Omental fat pad (tissue), 4 donors: ENCODE measurements around the gene RPL18A. TPM values are rescaled to one million over a fixed set of nuclear protein-coding genes. Genes with fewer than 3 reads are reported as not detected.
"Not testable (repeated sequence)": the region's sequence is repeated elsewhere in the genome, so short reads cannot be mapped to it uniquely, and the experiment has no call there.

Experiments used
- ATAC-seq: fragments of 150-250 bp; one replicate; pipeline ENCODE4 v1.9.1; 2016; ENCODE audit warnings: mild to moderate bottlenecking, moderate library complexity; ENCODE audit not compliant: low FRiP score
- DNase-seq: peaks from one replicate; pipeline ENCODE4 v3.0.0-alpha.2; 2019; ENCODE audit warnings: low spot score
- total RNA-seq, 4 donors: library from RNA; depleted of rRNA; stranded (reverse); fragments of >200 nt; gene quantifications; one replicate each; pipeline ENCODE4 v1.1.0, GENCODE V29; 2016
- TF ChIP-seq, protein P1 (sequence below), 3 donors: fragments of 450-650 bp; IDR thresholded peaks; one replicate each; pipeline ENCODE4 v1.5.1; 2016 to 2017; ENCODE audit warnings: antibody characterized with exemption in 3 of 3, mild to moderate bottlenecking in 3 of 3, moderate library complexity in 2 of 3

Gene RPL18A
- total RNA-seq, 4 donors from 2014 or later: 1,225 to 1,599 (median 1,335) TPM

DNA sequence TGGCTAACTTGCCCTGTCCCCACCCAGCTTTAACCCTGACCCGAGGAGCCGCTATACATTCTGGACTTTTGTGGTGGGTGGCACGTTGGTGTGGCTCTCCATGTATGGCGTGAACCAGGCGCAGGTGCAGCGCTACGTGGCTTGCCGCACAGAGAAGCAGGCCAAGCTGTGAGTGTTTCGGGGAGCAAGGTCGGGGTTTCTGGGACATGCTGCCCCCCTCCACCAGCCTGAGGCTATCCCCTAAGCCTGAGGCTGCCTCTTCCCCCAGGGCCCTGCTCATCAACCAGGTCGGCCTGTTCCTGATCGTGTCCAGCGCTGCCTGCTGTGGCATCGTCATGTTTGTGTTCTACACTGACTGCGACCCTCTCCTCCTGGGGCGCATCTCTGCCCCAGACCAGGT is 18.0 kb downstream of the RPL18A start:
- TF ChIP-seq, protein P1, sequence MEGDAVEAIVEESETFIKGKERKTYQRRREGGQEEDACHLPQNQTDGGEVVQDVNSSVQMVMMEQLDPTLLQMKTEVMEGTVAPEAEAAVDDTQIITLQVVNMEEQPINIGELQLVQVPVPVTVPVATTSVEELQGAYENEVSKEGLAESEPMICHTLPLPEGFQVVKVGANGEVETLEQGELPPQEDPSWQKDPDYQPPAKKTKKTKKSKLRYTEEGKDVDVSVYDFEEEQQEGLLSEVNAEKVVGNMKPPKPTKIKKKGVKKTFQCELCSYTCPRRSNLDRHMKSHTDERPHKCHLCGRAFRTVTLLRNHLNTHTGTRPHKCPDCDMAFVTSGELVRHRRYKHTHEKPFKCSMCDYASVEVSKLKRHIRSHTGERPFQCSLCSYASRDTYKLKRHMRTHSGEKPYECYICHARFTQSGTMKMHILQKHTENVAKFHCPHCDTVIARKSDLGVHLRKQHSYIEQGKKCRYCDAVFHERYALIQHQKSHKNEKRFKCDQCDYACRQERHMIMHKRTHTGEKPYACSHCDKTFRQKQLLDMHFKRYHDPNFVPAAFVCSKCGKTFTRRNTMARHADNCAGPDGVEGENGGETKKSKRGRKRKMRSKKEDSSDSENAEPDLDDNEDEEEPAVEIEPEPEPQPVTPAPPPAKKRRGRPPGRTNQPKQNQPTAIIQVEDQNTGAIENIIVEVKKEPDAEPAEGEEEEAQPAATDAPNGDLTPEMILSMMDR (IDR thresholded peaks at IDR 0.05): no peak
- DNase-seq (no peak), ATAC-seq (no peak)

DNA sequence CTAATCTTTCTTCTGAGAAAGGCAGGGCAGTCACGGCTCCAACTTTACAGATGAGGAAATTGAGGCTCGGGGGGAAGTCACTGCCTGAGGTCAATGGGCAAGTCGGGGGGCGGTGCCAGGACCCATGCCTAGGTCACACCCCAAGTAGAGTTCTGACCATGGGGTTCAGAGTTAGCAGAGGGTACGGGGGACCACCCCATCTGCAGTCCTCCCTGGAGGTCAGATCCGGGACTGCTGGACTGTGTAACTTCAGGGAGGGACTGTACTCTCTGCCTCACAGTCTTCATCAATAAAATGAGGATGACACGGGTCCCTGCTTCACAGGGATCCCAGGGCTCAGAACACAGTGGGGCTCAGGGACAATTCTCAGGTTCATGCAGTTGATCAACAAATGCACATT is 19.8 kb downstream of the RPL18A start:
- DNase-seq (no peak), ATAC-seq (no peak)
- TF ChIP-seq, protein P1 (IDR thresholded peaks at IDR 0.05): no peak

DNA sequence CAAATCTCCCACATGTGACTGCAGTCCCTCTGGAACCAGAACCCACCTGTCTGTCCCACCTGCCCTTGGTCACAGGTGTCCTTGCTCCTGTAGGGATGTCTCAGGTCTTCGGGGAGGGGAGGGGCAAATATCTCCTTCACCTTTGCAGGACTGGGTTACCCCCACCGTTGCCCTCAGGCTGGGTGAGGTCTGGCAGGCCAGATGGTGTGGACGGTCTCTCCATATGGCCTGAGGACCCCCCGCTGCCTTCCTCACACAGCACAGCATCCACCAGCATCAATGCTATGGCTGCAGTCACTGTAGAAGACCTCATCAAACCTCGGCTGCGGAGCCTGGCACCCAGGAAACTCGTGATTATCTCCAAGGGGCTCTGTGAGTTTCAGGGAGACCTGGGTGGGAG is 22.0 kb downstream of the RPL18A start:
- ATAC-seq (no peak), DNase-seq (no peak)
- TF ChIP-seq, protein P1 (IDR thresholded peaks at IDR 0.05): no peak

DNA sequence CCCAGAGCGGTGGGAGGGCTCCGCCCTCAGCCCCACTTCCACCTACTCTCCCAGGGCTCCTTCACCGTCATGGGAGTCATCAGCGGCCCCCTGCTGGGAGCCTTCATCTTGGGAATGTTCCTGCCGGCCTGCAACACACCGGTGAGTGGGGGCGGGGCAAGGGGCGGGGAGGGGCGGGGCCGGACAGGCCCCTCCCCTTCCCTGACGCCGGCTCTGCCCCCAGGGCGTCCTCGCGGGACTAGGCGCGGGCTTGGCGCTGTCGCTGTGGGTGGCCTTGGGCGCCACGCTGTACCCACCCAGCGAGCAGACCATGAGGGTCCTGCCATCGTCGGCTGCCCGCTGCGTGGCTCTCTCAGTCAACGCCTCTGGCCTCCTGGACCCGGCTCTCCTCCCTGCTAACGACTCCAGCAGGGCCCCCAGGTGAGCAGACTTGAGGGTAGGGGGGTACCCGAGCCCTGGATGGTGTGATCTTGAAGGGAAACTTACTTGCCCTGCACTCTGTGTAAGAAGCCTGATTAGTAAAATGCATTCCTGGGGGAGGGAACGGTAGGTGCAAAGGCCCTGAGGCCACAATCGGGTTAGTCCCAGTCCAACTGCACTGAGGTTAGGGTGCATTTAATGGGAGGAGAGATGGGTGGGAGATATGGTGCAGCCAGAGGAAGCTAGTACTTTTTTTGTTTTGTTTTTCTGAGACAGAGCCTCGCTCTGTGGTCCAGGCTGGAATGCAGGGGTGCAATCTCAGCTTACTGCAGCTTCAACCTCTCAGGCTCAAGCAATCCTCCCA is 24.1 kb downstream of the RPL18A start:
- TF ChIP-seq, protein P1 (IDR thresholded peaks at IDR 0.05): no peak
- DNase-seq (no peak), ATAC-seq (no peak)

DNA sequence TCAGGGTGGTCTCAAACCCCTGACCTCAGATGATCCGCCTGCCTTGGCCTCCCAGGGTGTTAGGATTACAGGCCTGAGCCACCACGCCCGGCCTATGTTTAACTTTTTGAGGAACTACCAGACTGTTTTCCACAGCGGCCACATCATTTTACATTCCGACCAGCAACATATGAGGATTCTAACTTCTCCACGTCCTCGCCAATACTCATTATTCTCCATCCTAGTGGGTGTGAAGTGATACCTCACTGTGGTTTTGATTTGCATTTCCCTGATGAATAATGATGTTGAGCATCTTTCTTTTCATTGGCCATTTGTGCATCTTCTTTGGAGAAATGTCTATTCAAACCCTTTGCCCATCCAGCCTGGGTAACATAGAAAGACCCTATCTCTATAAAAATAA is 26.8 kb downstream of the RPL18A start:
- TF ChIP-seq, protein P1 (IDR thresholded peaks at IDR 0.05): no peak
- DNase-seq (no peak), ATAC-seq (no peak)

DNA sequence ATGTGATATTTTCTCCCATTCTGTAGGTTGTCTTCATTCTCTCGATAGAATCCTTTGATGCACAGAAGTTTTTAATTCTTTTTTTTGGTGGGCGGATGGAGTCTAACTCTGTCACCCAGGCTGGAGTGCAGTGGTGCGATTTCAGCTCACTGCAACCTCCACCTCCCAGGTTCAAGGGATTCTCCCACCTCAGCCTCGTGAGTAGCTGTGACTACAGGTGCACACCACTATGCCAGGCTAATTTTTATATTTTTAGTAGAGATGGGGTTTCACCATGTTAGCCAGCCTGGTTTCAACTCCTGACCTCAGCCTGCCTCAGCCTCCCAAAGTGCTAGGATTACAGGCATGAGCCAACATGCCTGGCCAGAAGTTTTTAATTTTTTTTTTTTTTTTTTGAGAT is 27.5 kb downstream of the RPL18A start:
- ATAC-seq: not testable (repeated sequence)

DNA sequence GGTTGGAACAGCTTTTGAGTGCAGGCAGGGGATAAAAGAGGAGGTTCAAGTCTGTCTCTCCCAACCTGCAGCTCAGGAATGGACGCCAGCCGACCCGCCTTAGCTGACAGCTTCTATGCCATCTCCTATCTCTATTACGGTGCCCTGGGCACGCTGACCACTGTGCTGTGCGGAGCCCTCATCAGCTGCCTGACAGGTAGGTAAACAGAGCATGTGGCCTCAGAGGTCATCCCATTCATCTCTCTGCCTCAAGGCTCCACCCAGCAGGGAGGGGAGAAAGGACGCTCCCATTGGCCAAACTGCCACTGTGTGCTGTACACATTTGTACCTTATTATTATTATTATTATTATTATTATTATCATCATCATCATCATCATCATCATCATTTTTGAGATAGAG is 28.6 kb downstream of the RPL18A start:
- ATAC-seq: no peak
- TF ChIP-seq, protein P1 (IDR thresholded peaks at IDR 0.05): no peak
- no peak for DNase-seq

More for the DNA sequence above, 27.5 kb downstream of the RPL18A start:
- DNase-seq: not testable (repeated sequence)
